ENCODE results near the gene HIF3A.
"Not testable (repeated sequence)": the region's sequence is repeated elsewhere in the genome, so short reads cannot be mapped to it uniquely, and the experiment has no call there.

HIF3A gene

GRCh38 chr19:46294494-46294893 is 2.3 kb upstream of the HIF3A start:
- no peak for DNase-seq

- DNase-seq: no peak
These were observed 1.2 kb upstream of the HIF3A start for GRCh38 chr19:46295401-46296201.

GRCh38 chr19:46296202-46296480 is 701 bp upstream of the HIF3A start:
- DNase-seq: no peak

GRCh38 chr19:46297700-46298478 is 1.0 kb downstream of the HIF3A start:
- no peak for DNase-seq

- DNase-seq: no peak
These were observed 1.7 kb downstream of the HIF3A start for GRCh38 chr19:46298479-46299003.

- DNase-seq: no peak
These were observed 2.2 kb downstream of the HIF3A start for GRCh38 chr19:46299004-46299509.

- DNase-seq: no peak
These were observed 2.9 kb downstream of the HIF3A start for GRCh38 chr19:46299695-46300094.

- DNase-seq: no peak
These were observed 6.5 kb downstream of the HIF3A start for GRCh38 chr19:46303322-46303690.

- no peak for DNase-seq
These were observed 7.0 kb downstream of the HIF3A start for GRCh38 chr19:46303691-46304397.

GRCh38 chr19:46306501-46306900 is 9.7 kb downstream of the HIF3A start:
- DNase-seq: no peak

GRCh38 chr19:46308510-46308909 is 11.7 kb downstream of the HIF3A start:
- no peak for DNase-seq

- DNase-seq: no peak
These were observed 12.2 kb downstream of the HIF3A start for GRCh38 chr19:46309056-46309455.

- no peak for DNase-seq
These were observed 14.6 kb downstream of the HIF3A start for GRCh38 chr19:46311444-46311843.

- DNase-seq: not testable (repeated sequence)
These were observed 17.0 kb downstream of the HIF3A start for GRCh38 chr19:46313540-46314469.

- no peak for DNase-seq
These were observed 20.5 kb downstream of the HIF3A start for GRCh38 chr19:46317339-46317738.

GRCh38 chr19:46319613-46320012 is 22.8 kb downstream of the HIF3A start:
- no peak for DNase-seq

GRCh38 chr19:46320559-46320958 is 23.7 kb downstream of the HIF3A start:
- DNase-seq: no peak

GRCh38 chr19:46321653-46322052 is 24.8 kb downstream of the HIF3A start:
- DNase-seq: no peak

GRCh38 chr19:46323227-46323626 is 26.4 kb downstream of the HIF3A start:
- not testable (repeated sequence) for DNase-seq

GRCh38 chr19:46324277-46324676 is 27.4 kb downstream of the HIF3A start:
- DNase-seq: no peak

- no peak for DNase-seq
These were observed 29.8 kb downstream of the HIF3A start for GRCh38 chr19:46326608-46327007.

- DNase-seq: no peak
These were observed 31.2 kb downstream of the HIF3A start for GRCh38 chr19:46328079-46328478.
